ENCODE data around the gene PHACTR1.

PHACTR1 gene

DNA sequence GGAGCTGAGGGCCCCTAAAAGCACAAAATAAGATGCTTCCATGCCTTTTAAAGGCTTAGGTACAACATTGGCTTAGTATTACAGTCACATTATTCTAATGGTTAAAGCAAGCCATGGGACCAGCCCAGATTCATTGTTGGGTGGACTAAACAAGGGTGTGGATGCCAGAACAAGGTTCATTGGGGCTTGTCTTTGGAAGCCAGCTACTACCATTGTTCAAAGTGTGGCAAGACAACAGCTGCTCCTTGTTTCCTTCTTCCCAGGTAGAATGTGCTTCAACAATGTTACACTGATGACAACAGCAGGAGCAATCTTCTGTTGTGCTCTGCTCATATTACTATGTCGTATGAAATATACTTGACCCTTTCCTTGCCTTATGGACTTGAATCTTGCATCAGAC, 350.3 kb downstream of the PHACTR1 start:
- no peak for TF ChIP-seq Cebpa-rat (IDR thresholded peaks at IDR 0.05)
- Histone ChIP-seq H4K20me1 (no peaks in the 10 kb centered on the region), H3K4me2 (no peak overlapping the region), H3K4me3 (no peak overlapping the region), H3K36me3 (no peaks in the 10 kb centered on the region), H3K27me3 (no peaks in the 10 kb centered on the region), H3K9ac (no peak overlapping the region), H3K4me1 (peaks cover 0 to 13% (median 0%) of the 10 kb centered on the region in 10 experiments; a peak in 5 of 20 replicates), H3K27ac (no peak overlapping the region), H3K9me3 (replicated peaks in 1 of 11) (no peaks in the 10 kb centered on the region)

DNA sequence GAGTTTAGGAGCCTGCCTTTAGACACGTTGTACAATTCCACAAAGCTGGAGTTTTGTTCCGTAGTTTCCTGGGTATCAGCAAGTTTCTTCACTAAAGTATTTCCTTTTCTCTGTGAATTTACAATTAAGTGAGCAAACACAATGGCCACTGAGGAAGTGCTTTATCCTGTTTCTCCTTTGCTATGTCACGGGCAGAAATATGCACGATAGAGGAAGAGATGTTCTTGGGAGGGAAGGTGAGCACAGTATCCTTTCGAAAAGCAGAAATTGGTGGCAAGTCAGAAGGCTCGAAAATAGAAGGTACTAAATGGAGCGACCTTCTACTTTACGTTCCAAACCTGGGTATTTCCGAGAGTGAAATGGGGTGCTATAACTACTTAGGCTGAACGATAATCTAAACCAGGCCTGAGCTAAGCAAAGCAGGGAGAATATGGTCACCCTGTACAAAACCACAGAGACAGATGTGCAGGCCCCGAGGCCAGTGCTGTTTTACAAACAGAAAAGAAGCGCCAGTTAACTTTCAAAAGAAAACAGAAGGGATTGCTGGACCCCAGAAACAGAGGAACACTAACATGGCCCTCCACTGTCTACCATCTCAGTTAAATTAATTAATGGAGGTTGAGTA, 352.1 kb downstream of the PHACTR1 start:
- Histone ChIP-seq H3K9ac (no peak overlapping the region), H4K20me1 (no peaks in the 10 kb centered on the region), H3K9me3 (replicated peaks in 1 of 11) (no peaks in the 10 kb centered on the region), H3K27ac (no peak overlapping the region), H3K27me3 (no peaks in the 10 kb centered on the region), H3K36me3 (no peaks in the 10 kb centered on the region), H3K4me2 (peak overlapping the region in 2 of 11 experiments; percentile 16 to 21; a peak in 3 of 22 replicates), H3K4me1 (peaks cover 0 to 13% (median 0%) of the 10 kb centered on the region in 10 experiments; a peak in 5 of 20 replicates), H3K4me3 (no peak overlapping the region)
- no peak for TF ChIP-seq Cebpa-rat (IDR thresholded peaks at IDR 0.05)

DNA sequence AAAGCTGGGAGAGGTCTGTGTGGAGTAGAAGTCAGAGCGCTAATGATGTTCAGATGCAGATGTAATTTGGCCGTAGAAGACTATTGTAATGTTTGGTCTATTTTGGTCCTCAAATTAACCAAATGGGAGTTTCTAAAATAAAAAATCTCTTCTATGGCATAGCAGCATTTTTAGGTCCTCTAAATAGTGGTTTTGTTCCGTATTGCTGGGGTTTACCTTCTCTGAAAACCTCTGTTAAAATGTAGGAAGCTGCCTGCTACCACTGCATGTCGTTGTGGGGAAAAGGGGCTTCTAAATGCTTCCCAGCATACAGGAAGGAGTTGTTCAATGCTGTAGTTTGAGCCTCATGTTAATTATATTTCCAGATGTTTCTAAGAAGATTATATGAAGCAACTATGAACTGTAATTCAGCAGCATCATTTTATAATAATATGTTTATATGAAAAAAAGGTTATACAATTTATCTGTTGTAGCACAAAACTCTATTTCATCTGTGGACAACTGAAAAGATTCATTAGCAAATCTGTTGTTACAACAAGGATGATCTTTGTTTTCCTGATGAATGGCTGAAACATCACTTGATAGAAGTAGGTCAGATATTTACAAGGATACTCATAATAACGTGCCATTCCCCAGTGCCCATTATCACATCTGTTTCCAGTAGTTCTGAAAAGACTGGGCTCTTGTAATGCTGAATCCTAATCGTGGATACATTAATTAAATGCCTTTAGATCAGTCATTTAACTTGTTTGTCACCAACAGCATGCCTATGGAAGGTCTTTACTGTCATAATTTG, 355.2 kb downstream of the PHACTR1 start:
- H3K4me2 ChIP-seq: no peak overlapping the region
- H3K27ac ChIP-seq: no peak overlapping the region
- H3K4me1 ChIP-seq: peaks cover 0 to 13% (median 0%) of the 10 kb centered on the region in 10 experiments; a peak in 5 of 20 replicates
- no peak overlapping the region for H3K4me3 ChIP-seq
- H3K27me3 ChIP-seq: no peaks in the 10 kb centered on the region
- H3K36me3 ChIP-seq: no peaks in the 10 kb centered on the region
- H3K9ac ChIP-seq: no peak overlapping the region
- H4K20me1 ChIP-seq: no peaks in the 10 kb centered on the region
- H3K9me3 ChIP-seq (replicated peaks in 1 of 11): no peaks in the 10 kb centered on the region
- TF ChIP-seq Cebpa-rat (IDR thresholded peaks at IDR 0.05): no peak

DNA sequence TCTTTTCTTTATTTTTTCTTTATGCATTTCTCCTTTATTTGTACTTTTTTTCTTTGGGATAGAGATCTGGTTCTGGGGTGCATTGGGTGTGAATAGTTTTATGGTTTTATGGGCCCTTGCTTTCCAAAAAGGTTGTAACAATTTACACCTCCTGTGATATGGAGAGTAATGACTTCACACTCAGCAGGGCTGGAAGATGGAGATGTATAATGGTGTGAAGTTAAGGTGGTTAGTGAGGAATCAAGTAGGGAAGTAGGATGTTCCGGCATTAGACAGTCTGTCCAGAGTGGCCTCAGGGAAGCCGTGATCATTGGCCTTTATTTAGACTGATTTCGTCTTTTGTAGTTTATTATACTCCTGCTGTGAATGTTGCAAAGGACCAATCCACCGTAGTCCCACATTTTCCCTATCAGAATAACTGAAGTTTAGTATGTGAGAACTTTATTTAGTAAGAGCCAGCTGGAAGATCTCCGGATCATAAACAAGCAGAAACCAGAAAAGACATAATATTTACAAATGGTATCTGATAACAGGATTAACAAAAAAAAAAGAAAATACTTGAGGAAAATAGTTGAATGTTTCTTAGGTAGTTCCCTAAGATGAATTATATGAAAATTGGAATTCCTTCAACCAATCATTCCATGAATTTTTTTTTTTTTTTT, 356.2 kb downstream of the PHACTR1 start:
- TF ChIP-seq Cebpa-rat (IDR thresholded peaks at IDR 0.05): no peak
- Histone ChIP-seq H4K20me1 (no peaks in the 10 kb centered on the region), H3K4me2 (no peak overlapping the region), H3K9ac (no peak overlapping the region), H3K9me3 (replicated peaks in 1 of 11) (no peaks in the 10 kb centered on the region), H3K27me3 (no peaks in the 10 kb centered on the region), H3K36me3 (no peaks in the 10 kb centered on the region), H3K4me1 (peaks cover 0 to 13% (median 0%) of the 10 kb centered on the region in 10 experiments; a peak in 5 of 20 replicates), H3K4me3 (no peak overlapping the region), H3K27ac (no peak overlapping the region)

DNA sequence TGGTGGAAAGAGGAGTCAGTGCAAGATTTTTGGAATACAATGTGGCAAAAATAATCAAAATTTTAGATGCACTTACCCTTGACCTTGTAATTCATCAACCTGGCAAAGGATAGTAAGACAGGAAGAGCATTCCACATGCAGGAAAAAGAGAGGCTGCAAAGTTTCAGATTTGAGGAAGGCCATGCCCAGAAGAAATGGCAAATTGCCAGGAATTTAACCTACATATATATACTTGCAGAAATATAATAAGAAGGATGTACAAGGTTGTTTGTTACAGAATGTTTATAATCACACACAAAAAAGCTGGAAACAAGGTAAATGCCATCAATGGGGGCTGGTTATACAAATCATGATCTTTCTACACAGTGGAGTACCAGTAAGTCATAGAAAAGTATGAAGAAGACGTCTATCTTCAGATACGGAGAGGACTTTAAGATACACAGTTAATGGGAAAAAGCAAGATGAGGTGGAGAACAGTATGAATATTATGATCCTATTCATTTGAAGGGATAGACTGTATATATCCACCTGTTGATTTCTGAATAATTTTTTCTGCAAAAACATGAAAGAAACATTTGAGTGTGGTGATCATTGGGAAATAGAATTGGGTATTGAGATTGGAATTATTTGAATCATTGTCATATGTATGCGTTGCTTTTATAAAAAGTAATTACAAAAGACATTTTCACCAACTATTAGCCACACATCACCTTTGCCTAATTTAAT, 358.0 kb downstream of the PHACTR1 start:
- Histone ChIP-seq H3K4me3 (no peak overlapping the region), H4K20me1 (no peaks in the 10 kb centered on the region), H3K9me3 (replicated peaks in 1 of 11) (no peaks in the 10 kb centered on the region), H3K36me3 (no peaks in the 10 kb centered on the region), H3K27ac (no peak overlapping the region), H3K4me1 (no peaks in the 10 kb centered on the region), H3K9ac (no peak overlapping the region), H3K4me2 (no peak overlapping the region), H3K27me3 (no peaks in the 10 kb centered on the region)
- no peak for TF ChIP-seq Cebpa-rat (IDR thresholded peaks at IDR 0.05)

DNA sequence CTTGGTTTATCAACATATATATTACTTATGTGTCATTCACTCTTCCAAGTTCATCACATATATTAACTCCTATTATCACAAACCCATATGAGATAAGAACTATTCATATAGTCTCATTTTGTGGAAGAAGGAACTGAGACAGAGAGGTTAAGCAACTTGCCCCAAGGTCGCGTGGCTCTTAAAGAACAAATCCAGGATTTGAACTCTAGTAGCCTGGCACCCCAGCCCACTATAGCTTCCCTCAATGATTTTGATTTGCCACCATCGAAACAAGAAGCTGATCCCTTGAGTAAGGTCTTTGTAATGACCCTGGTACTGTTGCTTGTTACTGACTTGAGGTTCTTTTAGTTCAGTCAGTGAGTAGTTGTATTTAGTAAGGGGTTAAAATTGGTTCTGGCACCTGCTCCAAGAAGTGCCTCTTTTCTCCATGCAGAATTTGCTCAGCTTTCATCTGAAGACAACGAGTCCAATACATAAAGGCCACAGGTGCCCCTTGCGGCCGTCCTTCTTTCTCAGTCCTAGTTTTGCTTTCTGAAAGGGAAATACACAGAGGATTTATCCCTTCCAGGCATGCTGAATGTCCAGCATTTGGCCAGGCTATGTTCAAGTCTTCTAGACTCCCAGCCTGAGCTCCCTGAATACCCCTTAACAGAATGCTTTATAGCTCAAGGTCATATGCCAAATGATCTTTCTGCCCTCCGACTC, 358.7 kb downstream of the PHACTR1 start:
- Histone ChIP-seq H3K9me3 (replicated peaks in 1 of 11) (no peaks in the 10 kb centered on the region), H3K36me3 (no peaks in the 10 kb centered on the region), H3K9ac (no peak overlapping the region), H3K27me3 (no peaks in the 10 kb centered on the region), H4K20me1 (no peaks in the 10 kb centered on the region), H3K4me2 (no peak overlapping the region), H3K27ac (no peak overlapping the region), H3K4me1 (no peaks in the 10 kb centered on the region), H3K4me3 (no peak overlapping the region)
- TF ChIP-seq Cebpa-rat (IDR thresholded peaks at IDR 0.05): no peak

DNA sequence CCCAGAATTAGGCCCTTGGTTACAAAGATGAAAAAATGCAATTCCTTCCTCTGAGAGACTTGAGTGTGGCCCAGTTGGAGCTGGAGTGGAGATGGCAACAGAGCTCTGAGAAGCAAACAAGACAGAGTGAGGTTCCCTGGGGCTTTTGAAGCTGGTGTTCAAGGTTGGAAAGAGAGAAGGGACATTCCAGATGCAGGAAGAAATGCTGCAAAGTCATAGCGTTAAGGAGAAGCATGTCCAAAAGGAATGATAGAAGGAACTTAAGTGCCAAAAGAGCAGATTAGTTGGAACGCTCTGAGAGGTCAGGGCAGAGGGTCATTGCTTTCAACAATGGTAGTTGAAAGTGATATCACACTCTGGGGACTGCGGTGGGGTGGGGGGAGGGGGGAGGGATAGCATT, 360.0 kb downstream of the PHACTR1 start:
- Histone ChIP-seq H3K4me3 (no peak overlapping the region), H3K4me2 (no peak overlapping the region), H3K4me1 (no peaks in the 10 kb centered on the region), H3K27me3 (no peaks in the 10 kb centered on the region), H3K9ac (no peak overlapping the region), H3K9me3 (replicated peaks in 1 of 11) (no peaks in the 10 kb centered on the region), H3K36me3 (no peaks in the 10 kb centered on the region), H3K27ac (no peak overlapping the region), H4K20me1 (no peaks in the 10 kb centered on the region)
- TF ChIP-seq Cebpa-rat (IDR thresholded peaks at IDR 0.05): no peak

DNA sequence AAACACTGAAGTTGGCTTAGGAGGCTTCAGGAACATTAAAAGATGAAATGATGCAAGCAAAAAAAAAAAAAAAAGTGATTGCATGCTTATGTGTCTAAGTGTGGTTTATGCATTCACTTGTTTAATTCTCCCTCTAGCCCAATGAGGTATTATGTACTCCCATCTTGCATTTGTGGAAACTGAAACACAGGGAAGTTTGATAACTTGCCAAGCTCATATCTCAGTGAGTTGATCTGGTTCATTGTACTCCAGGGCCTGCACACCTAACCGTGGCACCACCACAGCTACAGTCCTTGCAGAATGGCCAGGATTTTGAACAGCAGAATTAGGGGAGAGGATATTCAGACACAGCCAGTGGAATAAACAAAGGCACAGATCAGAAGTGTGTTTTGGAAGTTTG, 360.6 kb downstream of the PHACTR1 start:
- H3K36me3 ChIP-seq: no peaks in the 10 kb centered on the region
- no peak overlapping the region for H3K4me2 ChIP-seq
- H3K4me1 ChIP-seq: no peaks in the 10 kb centered on the region
- H3K4me3 ChIP-seq: no peak overlapping the region
- TF ChIP-seq Cebpa-rat (IDR thresholded peaks at IDR 0.05): no peak
- H3K9ac ChIP-seq: no peak overlapping the region
- H3K9me3 ChIP-seq (replicated peaks in 1 of 11): no peaks in the 10 kb centered on the region
- H4K20me1 ChIP-seq: no peaks in the 10 kb centered on the region
- no peaks in the 10 kb centered on the region for H3K27me3 ChIP-seq
- H3K27ac ChIP-seq: no peak overlapping the region
